SK-N-MC (cell line): ENCODE results near the gene CREB5.

Source experiments
- DNase-seq: peaks from one replicate; pipeline ENCODE4 v3.0.0-alpha.2; 2011; ENCODE audit warnings: low read depth, low spot score
- H3K27ac ChIP-seq: fragments of 200-600 bp; sonication (generic); 2 replicates; pipeline ENCODE4 v1.5.1; 2016; ENCODE audit warnings: mixed run types
- H3K36me3 ChIP-seq: fragments of 200-600 bp; sonication (generic); 2 replicates; pipeline ENCODE4 v1.6.1; 2017; ENCODE audit warnings: antibody characterized with exemption, low read length, mixed read lengths; ENCODE audit not compliant: insufficient read depth
- H3K4me3 ChIP-seq: fragments of 200-600 bp; sonication (generic); 2 replicates; pipeline ENCODE4 v1.5.1; 2016
- H3K9ac ChIP-seq: fragments of 200-600 bp; sonication (generic); 2 replicates; pipeline ENCODE4 v1.8.0; 2017; ENCODE audit warnings: mixed run types, mixed read lengths; ENCODE audit not compliant: insufficient read length
- H3K9me3 ChIP-seq: fragments of 200-600 bp; sonication (generic); 2 replicates; pipeline ENCODE4 v1.6.1; 2017; ENCODE audit warnings: low read depth, mild to moderate bottlenecking, antibody characterized with exemption, low read length, moderate library complexity, mixed read lengths
- EZH2 ChIP-seq: fragments of 200-600 bp; sonication (generic); IDR thresholded peaks from one replicate; pipeline ENCODE4 v1.6.1; 2017; ENCODE audit warnings: antibody characterized with exemption
- FOXP2 ChIP-seq: optimal IDR thresholded peaks from 2 replicates; pipeline ENCODE3; 2011; ENCODE audit warnings: mild to moderate bottlenecking, moderate library complexity; ENCODE audit not compliant: insufficient read depth; ENCODE audit errors: extremely low read length, control extremely low read depth
- POLR2AphosphoS5 ChIP-seq: IDR thresholded peaks from 2 replicates; pipeline ENCODE4 v1.6.1; 2012; ENCODE audit warnings: mild to moderate bottlenecking, low read depth, low read length, borderline replicate concordance

CREB5 gene

GRCh38 chr7:28381466-28381865, 30.9 kb upstream of the CREB5 start:
- Histone ChIP-seq H3K9me3 (no peaks in the 10 kb centered on the region), H3K4me3 (no peak overlapping the region), H3K27ac (no peak overlapping the region), H3K36me3 (no peaks in the 10 kb centered on the region), H3K9ac (no peak overlapping the region)
- TF ChIP-seq FOXP2 (no peak), EZH2 (no peak), POLR2AphosphoS5 (no peak)
- no peak for DNase-seq

- no peaks in the 10 kb centered on the region for H3K36me3 ChIP-seq
- no peak overlapping the region for H3K27ac ChIP-seq
- TF ChIP-seq FOXP2 (no peak), POLR2AphosphoS5 (no peak), EZH2 (no peak)
- DNase-seq = no peak
- H3K4me3 ChIP-seq = no peak overlapping the region
- H3K9ac ChIP-seq = no peak overlapping the region
- no peaks in the 10 kb centered on the region for H3K9me3 ChIP-seq
Measured at GRCh38 chr7:28382144-28382543, 30.2 kb upstream of the CREB5 start.

- TF ChIP-seq EZH2 (no peak), FOXP2 (no peak), POLR2AphosphoS5 (no peak)
- H3K9me3 ChIP-seq = no peaks in the 10 kb centered on the region
- no peak for DNase-seq
- no peaks in the 10 kb centered on the region for H3K36me3 ChIP-seq
- no peak overlapping the region for H3K27ac ChIP-seq
- no peak overlapping the region for H3K9ac ChIP-seq
- H3K4me3 ChIP-seq = no peak overlapping the region
Measured at GRCh38 chr7:28383975-28384374, 28.3 kb upstream of the CREB5 start.

GRCh38 chr7:28389504-28390395, 22.6 kb upstream of the CREB5 start:
- DNase-seq = peak; percentile 64
- Histone ChIP-seq H3K4me3 (peak overlapping the region; percentile 75), H3K27ac (no peak overlapping the region), H3K9ac (peak overlapping the region; percentile 23), H3K9me3 (no peaks in the 10 kb centered on the region), H3K36me3 (no peaks in the 10 kb centered on the region)
- TF ChIP-seq EZH2 = no peak
- no peak for TF ChIP-seq POLR2AphosphoS5
- TF ChIP-seq FOXP2 = no peak

GRCh38 chr7:28390426-28390825, 21.9 kb upstream of the CREB5 start:
- Histone ChIP-seq H3K9me3 (no peaks in the 10 kb centered on the region), H3K9ac (no peak overlapping the region), H3K4me3 (peak overlapping the region; percentile 75), H3K36me3 (no peaks in the 10 kb centered on the region), H3K27ac (no peak overlapping the region)
- TF ChIP-seq FOXP2 (no peak), POLR2AphosphoS5 (no peak), EZH2 (no peak)
- no peak for DNase-seq

GRCh38 chr7:28392289-28392688, 20.0 kb upstream of the CREB5 start:
- H3K36me3 ChIP-seq = no peaks in the 10 kb centered on the region
- H3K27ac ChIP-seq = no peak overlapping the region
- TF ChIP-seq FOXP2 (no peak), EZH2 (no peak), POLR2AphosphoS5 (no peak)
- no peak overlapping the region for H3K9ac ChIP-seq
- no peaks in the 10 kb centered on the region for H3K9me3 ChIP-seq
- DNase-seq = no peak
- no peak overlapping the region for H3K4me3 ChIP-seq

GRCh38 chr7:28395404-28395803, 16.9 kb upstream of the CREB5 start:
- DNase-seq = no peak
- no peaks in the 10 kb centered on the region for H3K36me3 ChIP-seq
- TF ChIP-seq EZH2 (no peak), POLR2AphosphoS5 (no peak), FOXP2 (no peak)
- H3K9me3 ChIP-seq = no peaks in the 10 kb centered on the region
- H3K4me3 ChIP-seq = no peak overlapping the region
- no peak overlapping the region for H3K9ac ChIP-seq
- no peak overlapping the region for H3K27ac ChIP-seq

GRCh38 chr7:28395831-28396230, 16.5 kb upstream of the CREB5 start:
- no peak overlapping the region for H3K4me3 ChIP-seq
- H3K27ac ChIP-seq = no peak overlapping the region
- H3K36me3 ChIP-seq = no peaks in the 10 kb centered on the region
- no peak overlapping the region for H3K9ac ChIP-seq
- no peak for DNase-seq
- H3K9me3 ChIP-seq = no peaks in the 10 kb centered on the region
- TF ChIP-seq EZH2 (no peak), POLR2AphosphoS5 (no peak), FOXP2 (no peak)

- no peaks in the 10 kb centered on the region for H3K9me3 ChIP-seq
- TF ChIP-seq EZH2 (no peak), POLR2AphosphoS5 (no peak), FOXP2 (no peak)
- no peak for DNase-seq
- no peak overlapping the region for H3K9ac ChIP-seq
- H3K36me3 ChIP-seq = no peaks in the 10 kb centered on the region
- no peak overlapping the region for H3K4me3 ChIP-seq
- H3K27ac ChIP-seq = no peak overlapping the region
Measured at GRCh38 chr7:28397141-28397540, 15.2 kb upstream of the CREB5 start.
